HepG2 (cell line): Measurements from ENCODE around the gene ACBD3. TPM values are rescaled to one million over a fixed set of nuclear protein-coding genes. Genes with fewer than 3 reads are reported as not detected.

Experiments
- ATAC-seq: fragments of 200-7000 bp; cut with Tn5 transposase; 3 replicates; pipeline ENCODE4 v1.9.1; 2020; ENCODE audit warnings: mild to moderate bottlenecking, moderate library complexity
- BruUV-seq: library from RNA; stranded (reverse); fragments of 400-500 nt; replicated peaks from 2 replicates; lab custom pipeline; 2021; lab: Mats Ljungman, UMichigan
- CTCF ChIA-PET: fragments of 300-600 bp; formaldehyde crosslinking; extraction: SDS; loops from one replicate; lab custom pipeline; 2021; ENCODE audit warnings: low total read pairs, inconsistent platforms, low intra/inter-chr PET ratio; lab: Yijun Ruan, JAX
- POLR2A ChIA-PET: fragments of 350-600 bp; sonication (Branson Sonifier 250); formaldehyde crosslinking; loops from one replicate; lab custom pipeline; 2020; ENCODE audit warnings: antibody characterized with exemption, inconsistent platforms; lab: Yijun Ruan, JAX
- DNase-seq: peaks from one replicate; pipeline ENCODE4 v3.0.0-alpha.2; 2015; ENCODE audit warnings: low spot score
- FAIRE-seq: peaks from 3 replicates; lab custom pipeline; 2011; peaks lifted over from hg19 to GRCh38; lab: Jason Lieb, UNC
- H2AFZ ChIP-seq: one replicate; pipeline ENCODE4 v1.6.1; 2011; ENCODE audit warnings: low read length, inconsistent platforms
- H3K27ac ChIP-seq: fragments of 300-600 bp; 3 replicates; pipeline ENCODE4 v1.8.0; 2011; ENCODE audit warnings: mixed run types, mild to moderate bottlenecking, mixed read lengths, low read length, inconsistent platforms; ENCODE audit not compliant: insufficient read depth; ENCODE audit errors: extremely low read length
- H3K27me3 ChIP-seq, 2 experiments: fragments of 200-600 bp in 1 of 2; 2 replicates in 1 of 2; 3 replicates in 1 of 2; pipeline versions ENCODE4 v1.6.0 to v1.8.0; 2011; ENCODE audit warnings: low read length in 2 of 2, mild to moderate bottlenecking in 2 of 2, moderate library complexity in 2 of 2, inconsistent platforms in 1 of 2; ENCODE audit not compliant: insufficient read depth in 2 of 2, control insufficient read depth in 1 of 2
- H3K36me3 ChIP-seq, 2 experiments: fragments of 200-600 bp in 1 of 2; replicated peaks in 1 of 2; 2 replicates in 1 of 2; 3 replicates in 1 of 2; pipeline versions ENCODE4 v1.5.1 to v1.8.0; 2011; ENCODE audit warnings: low read length in 2 of 2, inconsistent platforms in 1 of 2; ENCODE audit not compliant: insufficient read depth in 2 of 2, control insufficient read depth in 1 of 2
- H3K4me1 ChIP-seq: 2 replicates; pipeline ENCODE4 v1.5.1; 2012; ENCODE audit warnings: low read length, inconsistent platforms; ENCODE audit not compliant: insufficient read depth
- H3K4me2 ChIP-seq: 2 replicates; pipeline ENCODE4 v1.6.0; 2011; ENCODE audit warnings: low read depth, low read length, inconsistent platforms
- H3K4me3 ChIP-seq, 3 experiments: fragments of 200-600 bp in 1 of 3; sonication (generic), shearing (Covaris generic) in 1 of 3; replicated peaks in 1 of 3; 2 replicates each; pipeline ENCODE4 v1.5.1; 2011 to 2016; ENCODE audit warnings: low read length in 3 of 3, inconsistent platforms in 2 of 3, low read depth in 2 of 3, mild to moderate bottlenecking in 2 of 3, control low read depth in 1 of 3, mixed read lengths in 1 of 3; ENCODE audit not compliant: insufficient read depth in 1 of 3
- H3K79me2 ChIP-seq: one replicate; pipeline ENCODE4 v1.6.1; 2011; ENCODE audit warnings: low read length, inconsistent platforms; ENCODE audit not compliant: insufficient read depth
- H3K9ac ChIP-seq: 2 replicates; pipeline ENCODE4 v1.6.0; 2011; ENCODE audit warnings: mild to moderate bottlenecking, low read depth, low read length, inconsistent platforms; ENCODE audit not compliant: insufficient read depth
- H3K9me3 ChIP-seq: 2 replicates; pipeline ENCODE4 v1.5.1; 2012; ENCODE audit warnings: mild to moderate bottlenecking, low read length
- H4K20me1 ChIP-seq: 2 replicates; pipeline ENCODE4 v1.6.0; 2011; ENCODE audit warnings: inconsistent platforms, mild to moderate bottlenecking, low read length, moderate library complexity; ENCODE audit not compliant: insufficient read depth
- ATF7 ChIP-seq, 2 experiments: fragments of 450-650 bp in 1 of 2; sonication (generic) in 1 of 2; formaldehyde crosslinking in 1 of 2; IDR thresholded peaks; 2 replicates each; pipeline versions ENCODE4 v1.4.0 to v1.6.1; 2016 to 2020; ENCODE audit warnings: antibody characterized with exemption in 1 of 2, mild to moderate bottlenecking in 1 of 2, missing genetic modification reagents in 1 of 2
- ATRX ChIP-seq: sonication (generic); formaldehyde crosslinking; IDR thresholded peaks from 2 replicates; pipeline ENCODE4 v1.4.0; 2020; ENCODE audit warnings: missing genetic modification reagents, borderline replicate concordance
- FOXJ3 ChIP-seq: sonication (generic); formaldehyde crosslinking; IDR thresholded peaks from 2 replicates; pipeline ENCODE4 v1.4.0; 2020; ENCODE audit warnings: missing genetic modification reagents, mild to moderate bottlenecking, borderline replicate concordance
- NFRKB ChIP-seq: fragments of 450-650 bp; IDR thresholded peaks from 2 replicates; pipeline ENCODE4 v1.6.1; 2017
- NR2C2 ChIP-seq: sonication (generic); formaldehyde crosslinking; IDR thresholded peaks from 2 replicates; pipeline ENCODE4 v1.4.0; 2020; ENCODE audit warnings: missing genetic modification reagents, mild to moderate bottlenecking, moderate library complexity, borderline replicate concordance
- PCBP2 ChIP-seq: fragments of 200-400 bp; formaldehyde crosslinking; optimal IDR thresholded peaks from 2 replicates; pipeline ENCODE3; 2018; ENCODE audit warnings: low read length, low read depth; ENCODE audit not compliant: poor library complexity, severe bottlenecking
- SP5 ChIP-seq: IDR thresholded peaks from 2 replicates; pipeline ENCODE4 v1.6.1; 2016; ENCODE audit warnings: low read depth, borderline replicate concordance
- STAG1 ChIP-seq: sonication (generic); formaldehyde crosslinking; IDR thresholded peaks from 2 replicates; pipeline ENCODE4 v1.4.0; 2020; ENCODE audit warnings: missing genetic modification reagents
- TEF ChIP-seq: sonication (generic); formaldehyde crosslinking; IDR thresholded peaks from 2 replicates; pipeline ENCODE4 v1.5.0; 2020; ENCODE audit warnings: missing genetic modification reagents
- ZNF225 ChIP-seq: sonication (generic); formaldehyde crosslinking; IDR thresholded peaks from 2 replicates; pipeline ENCODE4 v1.4.0; 2020; ENCODE audit warnings: mild to moderate bottlenecking, missing genetic modification reagents
- ZNF501 ChIP-seq: sonication (generic); formaldehyde crosslinking; IDR thresholded peaks from 2 replicates; pipeline ENCODE4 v1.5.1; 2020; ENCODE audit warnings: mild to moderate bottlenecking, moderate library complexity, missing genetic modification reagents
- ZNF652 ChIP-seq: IDR thresholded peaks from 2 replicates; pipeline ENCODE4 v1.6.1; 2016; ENCODE audit warnings: low read depth, borderline replicate concordance
- WGBS: methylation state at CpG from one replicate; pipeline ENCODE4 v1.1.6; 2017; ENCODE audit warnings: low lambda C conversion rate; 5-methylcytosine and 5-hydroxymethylcytosine counted together
- in situ Hi-C: cut with HindIII; loops from 2 replicates; pipeline ENCODE4 v1.10.0; 2017; ENCODE audit warnings: low pct_unique_long_range_greater_than_20kb; ENCODE audit not compliant: extremely low pct_ligation_motif_present
- intact Hi-C: fragments of 100-400 bp; cut with micrococcal nuclease; formaldehyde crosslinking; loops from one replicate; pipeline ENCODE4 v1.10.0; 2022; ENCODE audit not compliant: unreplicated experiment
- polyA plus RNA-seq, 8 experiments: library from polyadenylated mRNA; depleted of rRNA in 3 of 8; stranded (reverse) in 7 of 8; unstranded in 1 of 8; fragments of >200 nt; fragmentation: Illumina TruSeq in 4 of 8; extraction: Trizol in 4 of 8; gene quantifications; 2 replicates each; pipeline versions ENCODE4 v1.2.1 to v1.2.3, GENCODE V29; 2011 to 2016; ENCODE audit warnings: low read depth in 4 of 8, missing spikeins in 1 of 8, mixed read lengths in 1 of 8; ENCODE audit not compliant: insufficient read depth in 1 of 8
- total RNA-seq, 5 experiments: library from RNA; depleted of rRNA; stranded (reverse); fragments of >200 nt; fragmentation: Illumina TruSeq; extraction: Trizol; gene quantifications; 2 replicates each; pipeline ENCODE4 v1.2.3, GENCODE V29; 2016; ENCODE audit warnings: low read depth in 1 of 5
- TF ChIP-seq, protein P1 (sequence below): sonication (generic); formaldehyde crosslinking; IDR thresholded peaks from 2 replicates; pipeline ENCODE4 v1.4.0; 2020; ENCODE audit warnings: missing genetic modification reagents, borderline replicate concordance
- TF ChIP-seq, protein P2 (sequence below): IDR thresholded peaks from 2 replicates; pipeline ENCODE4 v1.6.1; 2018; ENCODE audit warnings: missing genetic modification reagents, mild to moderate bottlenecking, missing compliant biosample characterization
- TF ChIP-seq, protein P3 (sequence below), 2 experiments: sonication (generic) in 1 of 2; formaldehyde crosslinking in 1 of 2; IDR thresholded peaks; 2 replicates each; pipeline versions ENCODE4 v1.4.0 to v1.6.1; 2018 to 2020; ENCODE audit warnings: missing genetic modification reagents in 2 of 2, borderline replicate concordance in 1 of 2, low read depth in 1 of 2, mild to moderate bottlenecking in 1 of 2, missing biosample characterization in 1 of 2

ACBD3 gene
- total and polyA plus RNA-seq, 2 of the 13 experiments (the other 11 are each of a cell fraction or from before 2014, with no cell fraction given), result 24.3 to 39.3 TPM

DNA sequence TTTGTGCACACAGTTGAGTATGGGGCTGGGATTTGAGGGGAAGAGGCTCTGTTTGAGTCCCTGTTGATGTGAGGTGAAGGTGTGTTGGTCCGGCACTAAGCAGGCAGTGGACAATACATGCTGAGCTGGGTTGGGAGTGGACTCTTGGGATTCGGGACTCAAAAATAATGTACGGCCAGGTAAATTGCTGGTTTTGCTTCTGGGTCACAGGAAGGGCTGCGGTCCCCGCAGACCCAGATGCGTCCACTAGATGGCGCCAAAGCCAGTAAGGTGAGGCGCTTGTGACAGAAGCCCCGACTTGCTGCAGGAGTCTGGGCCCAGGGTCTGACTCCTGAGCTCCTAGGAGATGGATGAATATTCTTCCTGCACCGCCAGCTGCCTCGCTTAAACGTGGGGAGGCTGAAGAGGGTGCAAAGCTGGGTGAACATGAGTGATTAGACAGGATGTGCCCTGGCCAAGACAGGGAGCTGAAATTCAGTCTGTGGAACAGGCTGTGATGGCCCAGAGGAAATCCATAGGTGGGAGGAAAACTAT, 61.4 kb downstream of the ACBD3 start:
- H3K9ac ChIP-seq, result peak overlapping the region; percentile 16; the same call in 1 of the 2 replicates
- peak overlapping the region; percentile 92 for H2AFZ ChIP-seq
- CTCF ChIA-PET, result interaction anchor here (1.1 to 2.5 kb wide), 4 partner anchors 15 to 72 kb away, joined by 3 to 28 read pairs (median 6); no protein-coding TSS in a partner anchor
- no peaks in the 10 kb centered on the region for H3K36me3 ChIP-seq
- ATAC-seq, result peak; percentile 59
- intact Hi-C loops (loop anchor here (1.0 to 5.0 kb wide), 3 partner anchors 42 to 207 kb away; no protein-coding TSS in a partner anchor), in situ Hi-C loops (loop anchor here (10.0 kb wide), 1 partner anchor 210 kb away; no protein-coding TSS in a partner anchor)
- BruUV-seq, result no TSS peak
- peaks cover 0 to 12% of the 10 kb centered on the region in 2 experiments; a peak in 4 of 5 replicates for H3K27me3 ChIP-seq
- peaks cover 72% of the 10 kb centered on the region for H3K4me1 ChIP-seq
- H3K27ac ChIP-seq, result no peak overlapping the region
- POLR2A ChIA-PET, result interaction anchor here (0.9 to 4.2 kb wide), 4 partner anchors 42 to 72 kb away, joined by 3 to 18 read pairs (median 4); partner anchors contain the start of gene H3-3A
- H4K20me1 ChIP-seq, result no peaks in the 10 kb centered on the region
- H3K4me3 ChIP-seq, result peak overlapping the region; percentile 33 to 64 (median 59)
- FAIRE-seq, result peak; percentile 61
- H3K9me3 ChIP-seq, result no peaks in the 10 kb centered on the region
- peak; percentile 70 for DNase-seq
- 0% methylated on average over 4 of the region's 12 CpGs for WGBS
- peak overlapping the region; percentile 100 for H3K4me2 ChIP-seq
- no peaks in the 10 kb centered on the region for H3K79me2 ChIP-seq
- TF ChIP-seq, protein P1, sequence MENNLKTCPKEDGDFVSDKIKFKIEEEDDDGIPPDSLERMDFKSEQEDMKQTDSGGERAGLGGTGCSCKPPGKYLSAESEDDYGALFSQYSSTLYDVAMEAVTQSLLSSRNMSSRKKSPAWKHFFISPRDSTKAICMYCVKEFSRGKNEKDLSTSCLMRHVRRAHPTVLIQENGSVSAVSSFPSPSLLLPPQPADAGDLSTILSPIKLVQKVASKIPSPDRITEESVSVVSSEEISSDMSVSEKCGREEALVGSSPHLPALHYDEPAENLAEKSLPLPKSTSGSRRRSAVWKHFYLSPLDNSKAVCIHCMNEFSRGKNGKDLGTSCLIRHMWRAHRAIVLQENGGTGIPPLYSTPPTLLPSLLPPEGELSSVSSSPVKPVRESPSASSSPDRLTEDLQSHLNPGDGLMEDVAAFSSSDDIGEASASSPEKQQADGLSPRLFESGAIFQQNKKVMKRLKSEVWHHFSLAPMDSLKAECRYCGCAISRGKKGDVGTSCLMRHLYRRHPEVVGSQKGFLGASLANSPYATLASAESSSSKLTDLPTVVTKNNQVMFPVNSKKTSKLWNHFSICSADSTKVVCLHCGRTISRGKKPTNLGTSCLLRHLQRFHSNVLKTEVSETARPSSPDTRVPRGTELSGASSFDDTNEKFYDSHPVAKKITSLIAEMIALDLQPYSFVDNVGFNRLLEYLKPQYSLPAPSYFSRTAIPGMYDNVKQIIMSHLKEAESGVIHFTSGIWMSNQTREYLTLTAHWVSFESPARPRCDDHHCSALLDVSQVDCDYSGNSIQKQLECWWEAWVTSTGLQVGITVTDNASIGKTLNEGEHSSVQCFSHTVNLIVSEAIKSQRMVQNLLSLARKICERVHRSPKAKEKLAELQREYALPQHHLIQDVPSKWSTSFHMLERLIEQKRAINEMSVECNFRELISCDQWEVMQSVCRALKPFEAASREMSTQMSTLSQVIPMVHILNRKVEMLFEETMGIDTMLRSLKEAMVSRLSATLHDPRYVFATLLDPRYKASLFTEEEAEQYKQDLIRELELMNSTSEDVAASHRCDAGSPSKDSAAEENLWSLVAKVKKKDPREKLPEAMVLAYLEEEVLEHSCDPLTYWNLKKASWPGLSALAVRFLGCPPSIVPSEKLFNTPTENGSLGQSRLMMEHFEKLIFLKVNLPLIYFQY (CRISPR knock-in tag), result peak; percentile 75; the same call in 1 of the 2 replicates
- TF ChIP-seq ATF7 (IDR thresholded peaks at IDR 0.05) (no peak), ATF7 (CRISPR knock-in tag; IDR thresholded peaks at IDR 0.05) (0 out of 2 replicates have a peak, but pooled peaks have one; percentile 21), ATRX (CRISPR knock-in tag) (no peak), PCBP2 (no peak), NR2C2 (peak; percentile 57; the same call in 1 of the 2 replicates), FOXJ3 (CRISPR knock-in tag) (no peak), SP5 (no peak), ZNF225 (CRISPR knock-in tag) (0 out of 2 replicates have a peak, but pooled peaks have one; percentile 25), STAG1 (CRISPR knock-in tag) (peak; percentile 92), NFRKB (no peak), ZNF501 (CRISPR knock-in tag) (0 out of 2 replicates have a peak, but pooled peaks have one; percentile 38), TEF (CRISPR knock-in tag) (no peak), ZNF652 (CRISPR knock-in tag) (no peak)
- TF ChIP-seq, protein P2, sequence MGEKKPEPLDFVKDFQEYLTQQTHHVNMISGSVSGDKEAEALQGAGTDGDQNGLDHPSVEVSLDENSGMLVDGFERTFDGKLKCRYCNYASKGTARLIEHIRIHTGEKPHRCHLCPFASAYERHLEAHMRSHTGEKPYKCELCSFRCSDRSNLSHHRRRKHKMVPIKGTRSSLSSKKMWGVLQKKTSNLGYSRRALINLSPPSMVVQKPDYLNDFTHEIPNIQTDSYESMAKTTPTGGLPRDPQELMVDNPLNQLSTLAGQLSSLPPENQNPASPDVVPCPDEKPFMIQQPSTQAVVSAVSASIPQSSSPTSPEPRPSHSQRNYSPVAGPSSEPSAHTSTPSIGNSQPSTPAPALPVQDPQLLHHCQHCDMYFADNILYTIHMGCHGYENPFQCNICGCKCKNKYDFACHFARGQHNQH (CRISPR knock-in tag), result 0 out of 2 replicates have a peak, but pooled peaks have one; percentile 33
- TF ChIP-seq, protein P3, sequence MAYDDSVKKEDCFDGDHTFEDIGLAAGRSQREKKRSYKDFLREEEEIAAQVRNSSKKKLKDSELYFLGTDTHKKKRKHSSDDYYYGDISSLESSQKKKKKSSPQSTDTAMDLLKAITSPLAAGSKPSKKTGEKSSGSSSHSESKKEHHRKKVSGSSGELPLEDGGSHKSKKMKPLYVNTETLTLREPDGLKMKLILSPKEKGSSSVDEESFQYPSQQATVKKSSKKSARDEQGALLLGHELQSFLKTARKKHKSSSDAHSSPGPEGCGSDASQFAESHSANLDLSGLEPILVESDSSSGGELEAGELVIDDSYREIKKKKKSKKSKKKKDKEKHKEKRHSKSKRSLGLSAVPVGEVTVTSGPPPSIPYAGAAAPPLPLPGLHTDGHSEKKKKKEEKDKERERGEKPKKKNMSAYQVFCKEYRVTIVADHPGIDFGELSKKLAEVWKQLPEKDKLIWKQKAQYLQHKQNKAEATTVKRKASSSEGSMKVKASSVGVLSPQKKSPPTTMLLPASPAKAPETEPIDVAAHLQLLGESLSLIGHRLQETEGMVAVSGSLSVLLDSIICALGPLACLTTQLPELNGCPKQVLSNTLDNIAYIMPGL (CRISPR knock-in tag; IDR thresholded peaks at IDR 0.05; ENCODE audit: borderline replicate concordance in 1 of 2, low read depth in 1 of 2), result peak; percentile 45 to 71; a peak in 2 of 4 replicates
